SK-N-SH (cell line): Measurements from ENCODE around the gene KCTD5. TPM values are rescaled to one million over a fixed set of nuclear protein-coding genes. Genes with fewer than 3 reads are reported as not detected.

Source experiments
- CTCF ChIA-PET: fragments of 300-600, 350-600 bp; formaldehyde crosslinking; extraction: SDS; loops from one replicate; lab custom pipeline; 2021; lab: Yijun Ruan, JAX
- POLR2A ChIA-PET: fragments of 350-600 bp; sonication (Branson Sonifier 250); formaldehyde crosslinking; extraction: SDS; loops from one replicate; lab custom pipeline; 2020; ENCODE audit warnings: antibody characterized with exemption, inconsistent platforms; lab: Yijun Ruan, JAX
- DNase-seq: peaks from one replicate; pipeline ENCODE4 v3.0.0; 2012
- H2AFZ ChIP-seq: fragments of 200-600 bp; sonication (generic); 2 replicates; pipeline ENCODE4 v1.8.1; 2016; ENCODE audit warnings: antibody characterized with exemption, mild to moderate bottlenecking, low read depth
- H3F3A ChIP-seq: fragments of 200-600 bp; sonication (generic); replicated peaks from 2 replicates; pipeline ENCODE3; 2016; ENCODE audit warnings: antibody characterized with exemption, mild to moderate bottlenecking; ENCODE audit not compliant: insufficient read depth
- H3K27ac ChIP-seq, 2 experiments: fragments of 200-500 bp in 1 of 2; fragments of 200-600 bp in 1 of 2; sonication (Bioruptor generic) in 1 of 2; sonication (generic), shearing (Covaris generic) in 1 of 2; 2 replicates each; pipeline versions ENCODE4 v1.5.1 to v1.6.1; 2014 to 2016; ENCODE audit warnings: low read depth in 2 of 2, inconsistent platforms in 1 of 2, low read length in 1 of 2, mild to moderate bottlenecking in 1 of 2, mixed read lengths in 1 of 2
- H3K27me3 ChIP-seq: fragments of 200-600 bp; sonication (generic), shearing (Covaris generic); 2 replicates; pipeline ENCODE4 v1.6.1; 2016; ENCODE audit warnings: mixed run types; ENCODE audit not compliant: insufficient read depth
- H3K36me3 ChIP-seq, 2 experiments: fragments of 200-500 bp in 1 of 2; fragments of 200-600 bp in 1 of 2; sonication (Bioruptor generic) in 1 of 2; sonication (generic) in 1 of 2; replicated peaks in 1 of 2; 2 replicates each; pipeline versions ENCODE3 to v1.5.1; 2014 to 2016; ENCODE audit warnings: low read length in 1 of 2, mild to moderate bottlenecking in 1 of 2; ENCODE audit not compliant: insufficient read depth in 2 of 2, control insufficient read depth in 1 of 2
- H3K4me1 ChIP-seq, 2 experiments: fragments of 200-500 bp in 1 of 2; fragments of 200-600 bp in 1 of 2; sonication (Bioruptor generic) in 1 of 2; sonication (generic), shearing (Covaris generic) in 1 of 2; 2 replicates each; pipeline versions ENCODE4 v1.5.1 to v1.6.1; 2014 to 2016; ENCODE audit warnings: low read depth in 1 of 2, low read length in 1 of 2, mixed run types in 1 of 2; ENCODE audit not compliant: insufficient read depth in 2 of 2, control insufficient read depth in 1 of 2
- H3K4me2 ChIP-seq: fragments of 200-600 bp; sonication (generic), shearing (Covaris generic); 2 replicates; pipeline ENCODE4 v1.6.1; 2017; ENCODE audit warnings: mixed run types
- H3K4me3 ChIP-seq, 2 experiments: fragments of 200-500 bp in 1 of 2; fragments of 200-600 bp in 1 of 2; sonication (Bioruptor generic) in 1 of 2; sonication (generic), shearing (Covaris generic) in 1 of 2; 2 replicates each; pipeline versions ENCODE4 v1.5.1 to v1.8.1; 2014 to 2016; ENCODE audit warnings: low read depth in 2 of 2, inconsistent platforms in 1 of 2, low read length in 1 of 2, mild to moderate bottlenecking in 1 of 2, mixed read lengths in 1 of 2, moderate library complexity in 1 of 2
- H3K79me2 ChIP-seq: fragments of 200-600 bp; sonication (generic); 2 replicates; pipeline ENCODE4 v1.8.1; 2017; ENCODE audit warnings: mild to moderate bottlenecking; ENCODE audit not compliant: insufficient read depth
- H3K9ac ChIP-seq: fragments of 200-600 bp; sonication (generic); 2 replicates; pipeline ENCODE4 v1.6.1; 2017; ENCODE audit warnings: mixed run types
- H3K9me2 ChIP-seq: fragments of 200-600 bp; sonication (generic); 2 replicates; pipeline ENCODE4 v1.6.1; 2017; ENCODE audit warnings: mixed run types
- H3K9me3 ChIP-seq: fragments of 200-600 bp; sonication (generic); 2 replicates; pipeline ENCODE4 v1.6.1; 2017; ENCODE audit warnings: mixed run types, mild to moderate bottlenecking, moderate library complexity
- H4K20me1 ChIP-seq: fragments of 200-600 bp; sonication (generic); 2 replicates; pipeline ENCODE4 v1.6.1; 2017; ENCODE audit warnings: mild to moderate bottlenecking, mixed run types; ENCODE audit not compliant: insufficient read depth
- EP300 ChIP-seq, 2 experiments: IDR thresholded peaks; 2 replicates each; pipeline versions ENCODE4 v1.4.0 to v1.6.1; 2012; ENCODE audit warnings: borderline replicate concordance in 1 of 2, low read depth in 1 of 2, low read length in 1 of 2
- FOSL2 ChIP-seq: IDR thresholded peaks from 2 replicates; pipeline ENCODE4 v1.4.0; 2012; ENCODE audit warnings: low read depth, mild to moderate bottlenecking, moderate library complexity, borderline replicate concordance
- FOXM1 ChIP-seq: IDR thresholded peaks from 2 replicates; pipeline ENCODE4 v1.4.0; 2012; ENCODE audit warnings: low read depth, mild to moderate bottlenecking
- GATA2 ChIP-seq: sonication (generic); formaldehyde crosslinking; IDR thresholded peaks from 2 replicates; pipeline ENCODE4 v1.5.0; 2020; ENCODE audit warnings: mild to moderate bottlenecking, missing genetic modification reagents
- NFIC ChIP-seq: IDR thresholded peaks from 2 replicates; pipeline ENCODE4 v1.4.0; 2012; ENCODE audit warnings: borderline replicate concordance
- NRF1 ChIP-seq: IDR thresholded peaks from 2 replicates; pipeline ENCODE4 v1.6.1; 2012; ENCODE audit warnings: low read depth, mild to moderate bottlenecking, low read length
- POLR2AphosphoS5 ChIP-seq: IDR thresholded peaks from 2 replicates; pipeline ENCODE4 v1.6.1; 2012; ENCODE audit warnings: low read depth, low read length
- WGBS: methylation state at CpG from one replicate; pipeline ENCODE4 v1.1.6; 2017; ENCODE audit warnings: low lambda C conversion rate; 5-methylcytosine and 5-hydroxymethylcytosine counted together
- polyA plus RNA-seq, 3 experiments: library from polyadenylated mRNA; depleted of rRNA; stranded (reverse); fragments of >200 nt; gene quantifications; 2 replicates each; pipeline ENCODE4 v1.2.3, GENCODE V29; 2012
- TF ChIP-seq, protein P1 (sequence below): fragments of 150-350 bp; IDR thresholded peaks from 2 replicates; pipeline ENCODE4 v1.6.1; 2017; ENCODE audit warnings: antibody characterized with exemption, low read length, low read depth, borderline replicate concordance
- TF ChIP-seq, protein P2 (sequence below): IDR thresholded peaks from 2 replicates; pipeline ENCODE4 v1.4.0; 2012; ENCODE audit warnings: low read depth, borderline replicate concordance
- TF ChIP-seq, protein P3 (sequence below): fragments of 200-600 bp; sonication (generic); IDR thresholded peaks from 2 replicates; pipeline ENCODE4 v1.6.1; 2017; ENCODE audit warnings: antibody characterized with exemption, mild to moderate bottlenecking, moderate library complexity

KCTD5 gene
- polyA plus RNA-seq, 1 of the 3 experiments (the other 2 are of a cell fraction), result 53.4 TPM

DNA sequence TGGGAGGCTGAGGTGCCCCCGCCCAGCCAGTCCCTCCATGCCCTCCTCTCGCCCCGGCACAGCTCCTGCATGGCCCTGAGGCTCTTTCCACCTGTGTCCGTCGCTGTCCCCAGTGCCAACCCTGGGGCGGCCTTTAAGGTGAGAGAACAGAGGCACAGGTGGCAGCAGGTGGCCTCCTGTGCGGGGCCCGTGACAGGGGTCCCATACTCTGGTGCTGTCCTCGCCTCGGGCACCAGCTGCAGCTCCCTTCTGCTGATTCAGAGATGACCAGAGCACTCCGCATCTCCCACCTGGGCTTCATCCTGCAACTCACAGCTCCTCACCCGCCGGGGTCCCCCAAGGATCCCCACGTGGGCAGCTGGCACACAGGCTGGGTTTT is 29.7 kb downstream of the KCTD5 start:
- H3K27me3 ChIP-seq, result no peaks in the 10 kb centered on the region
- H3K4me1 ChIP-seq, result no peaks in the 10 kb centered on the region; a peak in 1 of 4 replicates
- POLR2A ChIA-PET, result no interaction called here
- no peak overlapping the region for H3K4me2 ChIP-seq
- no peak overlapping the region for H3K27ac ChIP-seq
- WGBS, result 82% methylated on average over 8 of the region's 14 CpGs
- no peaks in the 10 kb centered on the region for H3K79me2 ChIP-seq
- DNase-seq, result no peak
- H3K9me2 ChIP-seq, result no peaks in the 10 kb centered on the region
- H2AFZ ChIP-seq, result no peak overlapping the region
- no peak overlapping the region for H3K9ac ChIP-seq
- TF ChIP-seq, protein P1, sequence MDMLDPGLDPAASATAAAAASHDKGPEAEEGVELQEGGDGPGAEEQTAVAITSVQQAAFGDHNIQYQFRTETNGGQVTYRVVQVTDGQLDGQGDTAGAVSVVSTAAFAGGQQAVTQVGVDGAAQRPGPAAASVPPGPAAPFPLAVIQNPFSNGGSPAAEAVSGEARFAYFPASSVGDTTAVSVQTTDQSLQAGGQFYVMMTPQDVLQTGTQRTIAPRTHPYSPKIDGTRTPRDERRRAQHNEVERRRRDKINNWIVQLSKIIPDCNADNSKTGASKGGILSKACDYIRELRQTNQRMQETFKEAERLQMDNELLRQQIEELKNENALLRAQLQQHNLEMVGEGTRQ, result no peak
- TF ChIP-seq NRF1 (no peak), FOSL2 (no peak), EP300 (IDR thresholded peaks at IDR 0.05; ENCODE audit: borderline replicate concordance in 1 of 2, low read depth in 1 of 2, low read length in 1 of 2) (no peak), FOXM1 (no peak), GATA2 (no peak), NFIC (no peak)
- TF ChIP-seq, protein P2, sequence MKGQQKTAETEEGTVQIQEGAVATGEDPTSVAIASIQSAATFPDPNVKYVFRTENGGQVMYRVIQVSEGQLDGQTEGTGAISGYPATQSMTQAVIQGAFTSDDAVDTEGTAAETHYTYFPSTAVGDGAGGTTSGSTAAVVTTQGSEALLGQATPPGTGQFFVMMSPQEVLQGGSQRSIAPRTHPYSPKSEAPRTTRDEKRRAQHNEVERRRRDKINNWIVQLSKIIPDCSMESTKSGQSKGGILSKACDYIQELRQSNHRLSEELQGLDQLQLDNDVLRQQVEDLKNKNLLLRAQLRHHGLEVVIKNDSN, result no peak
- no peaks in the 10 kb centered on the region for H3F3A ChIP-seq
- H3K4me3 ChIP-seq, result no peak overlapping the region
- H3K36me3 ChIP-seq, result peaks cover 0 to 24% of the 10 kb centered on the region in 2 experiments
- CTCF ChIA-PET, result interaction anchor here (1.6 kb wide), 1 partner anchor 156 kb away, joined by 5 read pairs; no protein-coding TSS in a partner anchor
- H3K9me3 ChIP-seq, result no peaks in the 10 kb centered on the region
- H4K20me1 ChIP-seq, result no peaks in the 10 kb centered on the region

DNA sequence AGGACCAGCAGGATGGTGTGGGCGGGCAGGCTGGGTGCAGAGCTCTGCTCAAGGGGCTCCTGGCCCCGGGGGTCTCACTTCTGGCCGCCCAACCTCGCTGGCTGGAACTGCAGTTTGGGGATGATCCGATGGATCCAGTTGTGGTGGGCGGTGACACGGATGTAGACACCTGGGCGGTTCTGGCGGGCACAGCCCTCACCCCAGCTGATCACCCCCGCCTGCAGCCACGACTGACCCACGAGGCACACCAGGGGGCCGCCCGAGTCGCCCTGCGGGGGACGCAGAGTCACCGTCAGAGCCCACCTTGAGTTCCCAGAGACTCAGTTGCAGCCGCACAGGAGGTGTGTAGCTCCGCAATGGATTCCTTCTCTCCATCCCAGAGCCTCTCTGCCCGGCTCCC is 30.2 kb downstream of the KCTD5 start:
- no peaks in the 10 kb centered on the region; a peak in 1 of 4 replicates for H3K4me1 ChIP-seq
- 90% methylated on average over 3 of the region's 21 CpGs for WGBS
- H2AFZ ChIP-seq, result no peak overlapping the region
- no peaks in the 10 kb centered on the region for H3K79me2 ChIP-seq
- CTCF ChIA-PET, result interaction anchor here (1.6 kb wide), 1 partner anchor 156 kb away, joined by 5 read pairs; no protein-coding TSS in a partner anchor
- H3K4me3 ChIP-seq, result no peak overlapping the region
- H3K9me3 ChIP-seq, result no peaks in the 10 kb centered on the region
- TF ChIP-seq POLR2AphosphoS5, result 0 out of 2 replicates have a peak, but pooled peaks have one; percentile 15
- TF ChIP-seq, protein P3, sequence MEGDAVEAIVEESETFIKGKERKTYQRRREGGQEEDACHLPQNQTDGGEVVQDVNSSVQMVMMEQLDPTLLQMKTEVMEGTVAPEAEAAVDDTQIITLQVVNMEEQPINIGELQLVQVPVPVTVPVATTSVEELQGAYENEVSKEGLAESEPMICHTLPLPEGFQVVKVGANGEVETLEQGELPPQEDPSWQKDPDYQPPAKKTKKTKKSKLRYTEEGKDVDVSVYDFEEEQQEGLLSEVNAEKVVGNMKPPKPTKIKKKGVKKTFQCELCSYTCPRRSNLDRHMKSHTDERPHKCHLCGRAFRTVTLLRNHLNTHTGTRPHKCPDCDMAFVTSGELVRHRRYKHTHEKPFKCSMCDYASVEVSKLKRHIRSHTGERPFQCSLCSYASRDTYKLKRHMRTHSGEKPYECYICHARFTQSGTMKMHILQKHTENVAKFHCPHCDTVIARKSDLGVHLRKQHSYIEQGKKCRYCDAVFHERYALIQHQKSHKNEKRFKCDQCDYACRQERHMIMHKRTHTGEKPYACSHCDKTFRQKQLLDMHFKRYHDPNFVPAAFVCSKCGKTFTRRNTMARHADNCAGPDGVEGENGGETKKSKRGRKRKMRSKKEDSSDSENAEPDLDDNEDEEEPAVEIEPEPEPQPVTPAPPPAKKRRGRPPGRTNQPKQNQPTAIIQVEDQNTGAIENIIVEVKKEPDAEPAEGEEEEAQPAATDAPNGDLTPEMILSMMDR, result no peak
- TF ChIP-seq EP300 (IDR thresholded peaks at IDR 0.05; ENCODE audit: borderline replicate concordance in 1 of 2, low read depth in 1 of 2, low read length in 1 of 2), result no peak
- TF ChIP-seq, all 33 proteins: peak for 1
- H3K27me3 ChIP-seq, result no peaks in the 10 kb centered on the region
- H3F3A ChIP-seq, result no peaks in the 10 kb centered on the region
- peaks cover 0 to 19% of the 10 kb centered on the region in 2 experiments for H3K36me3 ChIP-seq
- H3K27ac ChIP-seq, result no peak overlapping the region
- H3K9me2 ChIP-seq, result no peaks in the 10 kb centered on the region
- no peak for DNase-seq
- H4K20me1 ChIP-seq, result no peaks in the 10 kb centered on the region
- POLR2A ChIA-PET, result no interaction called here
- no peak overlapping the region for H3K9ac ChIP-seq
- no peak overlapping the region for H3K4me2 ChIP-seq
